ENCODE data around the gene UBE2J2.

The UBE2J2 gene

GRCh38 chr1:1237874-1238701 lies 35.6 kb downstream of the UBE2J2 start:
- DNase-seq: no peak

GRCh38 chr1:1236945-1237873 lies 36.4 kb downstream of the UBE2J2 start:
- no peak for DNase-seq

GRCh38 chr1:1236176-1236763 lies 37.4 kb downstream of the UBE2J2 start:
- DNase-seq: no peak

GRCh38 chr1:1235016-1235744 lies 38.5 kb downstream of the UBE2J2 start:
- no peak for DNase-seq

GRCh38 chr1:1234180-1234808 lies 39.4 kb downstream of the UBE2J2 start:
- DNase-seq: no peak

GRCh38 chr1:1233567-1233892 lies 40.1 kb downstream of the UBE2J2 start:
- no peak for DNase-seq

- DNase-seq: no peak
Observed at GRCh38 chr1:1232796-1233566, 40.7 kb downstream of the UBE2J2 start.

GRCh38 chr1:1232208-1232795 lies 41.4 kb downstream of the UBE2J2 start, which contains the start of gene B3GALT6:
TSS of gene B3GALT6 (plus strand) at chr1:1232237. CDS start at chr1:1232279, 42 bp downstream.
- peak in 1 of 2 experiments; percentile 47 for DNase-seq

- peak; percentile 96 to 97 for DNase-seq
Observed at GRCh38 chr1:1231400-1232207, 42.0 kb downstream of the UBE2J2 start, which contains the start of gene SDF4. TSS of gene SDF4 (minus strand) at chr1:1232001. CDS start at chr1:1228772, 3,229 bp downstream.

- DNase-seq: no peak
Observed at GRCh38 chr1:1230656-1231399, 42.8 kb downstream of the UBE2J2 start.

GRCh38 chr1:1229770-1230169 lies 43.9 kb downstream of the UBE2J2 start:
- no peak for DNase-seq

- DNase-seq: no peak
Observed at GRCh38 chr1:1228596-1229321, 44.9 kb downstream of the UBE2J2 start.

- DNase-seq: no peak
Observed at GRCh38 chr1:1228187-1228586, 45.5 kb downstream of the UBE2J2 start.

GRCh38 chr1:1227386-1227785 lies 46.3 kb downstream of the UBE2J2 start:
- DNase-seq: no peak

- DNase-seq: no peak
Observed at GRCh38 chr1:1226566-1227362, 46.9 kb downstream of the UBE2J2 start.

- DNase-seq: no peak
Observed at GRCh38 chr1:1225913-1226312, 47.7 kb downstream of the UBE2J2 start.

- no peak for DNase-seq
Observed at GRCh38 chr1:1225238-1225845, 48.3 kb downstream of the UBE2J2 start.

All from stimulated activated CD4-positive, alpha-beta T cell treated with anti-CD3 and anti-CD28 coated beads, Interleukin-4, amount 100 ng/mL, for 4 hours (primary cell).